Measurements from ENCODE around the gene PRR5. TPM values are rescaled to one million over a fixed set of nuclear protein-coding genes. Genes with fewer than 3 reads are reported as not detected.

Gene PRR5
- polyA plus RNA-seq, 1 experiment, result 12.9 TPM

GRCh38 chr22:44755417-44755816 lies 53.4 kb downstream of the PRR5 start:
- H3K4me3 ChIP-seq (ENCODE audit: low read depth, low read length), result no peak overlapping the region
- H3K27me3 ChIP-seq (ENCODE audit: control insufficient read depth, insufficient read depth, low read length), result peaks cover 26% of the 10 kb centered on the region
- TF ChIP-seq, protein P1, sequence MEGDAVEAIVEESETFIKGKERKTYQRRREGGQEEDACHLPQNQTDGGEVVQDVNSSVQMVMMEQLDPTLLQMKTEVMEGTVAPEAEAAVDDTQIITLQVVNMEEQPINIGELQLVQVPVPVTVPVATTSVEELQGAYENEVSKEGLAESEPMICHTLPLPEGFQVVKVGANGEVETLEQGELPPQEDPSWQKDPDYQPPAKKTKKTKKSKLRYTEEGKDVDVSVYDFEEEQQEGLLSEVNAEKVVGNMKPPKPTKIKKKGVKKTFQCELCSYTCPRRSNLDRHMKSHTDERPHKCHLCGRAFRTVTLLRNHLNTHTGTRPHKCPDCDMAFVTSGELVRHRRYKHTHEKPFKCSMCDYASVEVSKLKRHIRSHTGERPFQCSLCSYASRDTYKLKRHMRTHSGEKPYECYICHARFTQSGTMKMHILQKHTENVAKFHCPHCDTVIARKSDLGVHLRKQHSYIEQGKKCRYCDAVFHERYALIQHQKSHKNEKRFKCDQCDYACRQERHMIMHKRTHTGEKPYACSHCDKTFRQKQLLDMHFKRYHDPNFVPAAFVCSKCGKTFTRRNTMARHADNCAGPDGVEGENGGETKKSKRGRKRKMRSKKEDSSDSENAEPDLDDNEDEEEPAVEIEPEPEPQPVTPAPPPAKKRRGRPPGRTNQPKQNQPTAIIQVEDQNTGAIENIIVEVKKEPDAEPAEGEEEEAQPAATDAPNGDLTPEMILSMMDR (IDR thresholded peaks at IDR 0.05; ENCODE audit: low read depth, low read length), result no peak
- CTCF ChIA-PET, result no interaction called here
- no peak for DNase-seq (ENCODE audit: low read depth, low spot score)
- H3K27ac ChIP-seq (ENCODE audit: low read depth, low read length), result no peak overlapping the region
- no peaks in the 10 kb centered on the region; the same call in 1 of the 2 replicates for H3K9me3 ChIP-seq (ENCODE audit: control insufficient read depth, insufficient read depth, low read length)
- POLR2A ChIA-PET, result no interaction called here

DNA sequence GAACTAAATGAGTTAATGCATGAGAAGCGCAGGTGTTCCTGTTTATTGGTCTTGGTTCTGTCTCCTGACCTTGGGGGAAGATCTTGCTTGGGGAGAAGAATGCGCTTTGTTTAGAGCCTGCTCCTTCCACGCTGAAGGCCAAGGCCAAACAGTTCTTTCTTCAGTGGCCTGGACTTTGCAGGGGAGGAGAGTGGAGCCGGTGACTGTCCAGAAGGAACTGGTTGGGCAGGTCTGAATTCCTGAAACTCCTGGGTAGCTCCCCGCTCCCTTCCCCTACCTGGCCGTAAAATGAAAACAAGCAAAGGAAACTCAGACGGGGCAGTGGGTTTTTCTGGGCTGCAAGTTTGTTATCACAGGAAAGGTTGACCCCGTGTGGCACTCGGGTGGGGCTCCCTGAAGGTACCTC lies 54.0 kb downstream of the PRR5 start:
- Histone ChIP-seq H3K4me3 (ENCODE audit: low read depth, low read length) (no peak overlapping the region), H3K9me3 (ENCODE audit: control insufficient read depth, insufficient read depth, low read length) (no peaks in the 10 kb centered on the region; the same call in 1 of the 2 replicates), H3K27me3 (ENCODE audit: control insufficient read depth, insufficient read depth, low read length) (peaks cover 30% of the 10 kb centered on the region), H3K27ac (ENCODE audit: low read depth, low read length) (no peak overlapping the region)
- CTCF ChIA-PET, result no interaction called here
- POLR2A ChIA-PET, result no interaction called here
- DNase-seq (ENCODE audit: low read depth, low spot score), result no peak
- TF ChIP-seq, protein P1 (IDR thresholded peaks at IDR 0.05; ENCODE audit: low read depth, low read length), result no peak

GRCh38 chr22:44758344-44758973 lies 56.5 kb downstream of the PRR5 start:
- CTCF ChIA-PET, result no interaction called here
- H3K4me3 ChIP-seq (ENCODE audit: low read depth, low read length), result no peak overlapping the region
- no peak for DNase-seq (ENCODE audit: low read depth, low spot score)
- H3K9me3 ChIP-seq (ENCODE audit: control insufficient read depth, insufficient read depth, low read length), result no peaks in the 10 kb centered on the region
- no peak overlapping the region for H3K27ac ChIP-seq (ENCODE audit: low read depth, low read length)
- TF ChIP-seq, protein P1 (IDR thresholded peaks at IDR 0.05; ENCODE audit: low read depth, low read length), result no peak
- H3K27me3 ChIP-seq (ENCODE audit: control insufficient read depth, insufficient read depth, low read length), result peaks cover 26% of the 10 kb centered on the region
- POLR2A ChIA-PET, result no interaction called here

DNA sequence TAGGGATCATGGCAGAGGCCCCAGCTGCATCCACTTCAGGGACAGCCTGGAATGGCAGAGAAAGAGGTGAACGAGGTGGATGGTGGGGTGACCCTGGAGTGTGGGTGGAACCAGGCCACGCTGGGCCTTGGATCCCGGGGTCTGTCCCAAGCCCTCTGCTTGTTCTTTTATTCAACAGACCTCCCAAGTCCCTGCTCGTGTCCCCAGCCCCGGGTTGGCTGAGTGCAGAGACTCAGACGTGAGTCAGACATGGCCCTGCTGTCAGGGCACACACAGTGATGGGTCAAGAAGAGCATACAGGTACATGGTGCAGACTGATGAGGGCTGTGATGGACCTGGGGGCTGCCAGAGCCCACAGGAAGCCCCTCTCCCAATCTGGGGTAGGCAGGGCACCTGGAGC lies 57.0 kb downstream of the PRR5 start:
- ChIA-PET CTCF (no interaction called here), POLR2A (no interaction called here)
- DNase-seq (ENCODE audit: low read depth, low spot score), result no peak
- H3K9me3 ChIP-seq (ENCODE audit: control insufficient read depth, insufficient read depth, low read length), result no peaks in the 10 kb centered on the region
- no peak overlapping the region for H3K4me3 ChIP-seq (ENCODE audit: low read depth, low read length)
- peaks cover 26% of the 10 kb centered on the region for H3K27me3 ChIP-seq (ENCODE audit: control insufficient read depth, insufficient read depth, low read length)
- no peak overlapping the region for H3K27ac ChIP-seq (ENCODE audit: low read depth, low read length)
- TF ChIP-seq, protein P1 (IDR thresholded peaks at IDR 0.05; ENCODE audit: low read depth, low read length), result no peak

DNA sequence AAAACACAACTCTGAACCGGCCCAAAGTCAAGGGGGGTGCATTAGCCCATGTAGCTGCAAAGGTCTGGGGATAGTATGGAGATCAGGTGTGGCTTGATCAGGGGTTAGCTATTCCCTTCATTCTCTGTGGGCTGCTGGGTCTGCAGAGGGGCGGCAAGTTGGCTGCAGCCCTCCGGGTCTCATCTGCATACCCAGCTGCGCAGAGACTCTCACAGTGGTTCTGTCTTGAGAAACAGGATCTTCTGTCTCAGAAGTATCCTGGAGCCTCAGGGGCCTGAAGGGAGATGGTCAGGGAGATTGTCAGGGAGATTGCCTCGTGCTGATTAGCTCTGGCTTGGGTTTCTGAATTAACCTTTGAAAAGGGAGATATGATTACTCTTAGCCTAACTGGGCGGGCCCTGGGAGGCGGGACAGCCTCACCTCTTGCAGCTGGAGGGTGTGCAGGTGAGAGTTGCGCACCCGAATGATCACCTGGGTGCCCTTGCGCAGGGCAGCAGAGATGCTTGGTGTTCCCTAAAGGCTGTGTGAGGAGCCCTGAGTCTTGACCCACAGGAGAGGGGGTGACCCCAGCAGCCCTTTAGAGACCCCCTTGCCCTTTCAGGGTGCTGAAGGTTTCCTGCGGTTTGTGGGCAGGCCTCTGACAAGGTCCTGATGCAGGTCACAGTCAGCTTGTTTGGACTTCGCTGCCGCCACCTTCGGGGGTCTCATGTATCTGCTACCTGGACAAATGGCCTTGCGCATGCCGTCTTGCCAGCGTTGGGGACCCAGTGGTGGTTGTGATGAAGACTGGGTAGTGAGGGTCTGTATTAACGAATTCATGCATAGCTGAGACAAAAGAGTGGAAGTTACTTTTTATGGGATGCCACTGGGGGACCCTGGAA lies 57.7 kb downstream of the PRR5 start:
- CTCF ChIA-PET, result no interaction called here
- TF ChIP-seq, protein P1 (IDR thresholded peaks at IDR 0.05; ENCODE audit: low read depth, low read length), result no peak
- no peak overlapping the region for H3K27ac ChIP-seq (ENCODE audit: low read depth, low read length)
- DNase-seq (ENCODE audit: low read depth, low spot score), result no peak
- no peaks in the 10 kb centered on the region for H3K9me3 ChIP-seq (ENCODE audit: control insufficient read depth, insufficient read depth, low read length)
- no peak overlapping the region for H3K4me3 ChIP-seq (ENCODE audit: low read depth, low read length)
- H3K27me3 ChIP-seq (ENCODE audit: control insufficient read depth, insufficient read depth, low read length), result peaks cover 30% of the 10 kb centered on the region
- POLR2A ChIA-PET, result no interaction called here

Measured in AG04450 (cell line).